ENCODE results near the gene ITGB5. TPM values are rescaled to one million over a fixed set of nuclear protein-coding genes. Genes with fewer than 3 reads are reported as not detected.

Gene ITGB5
- total RNA-seq, 2 donors from 2014 or later: 73.5 to 88.7 TPM

- intact Hi-C loops (cut with DNase I): no loop called here
- Histone ChIP-seq H3K4me1 (peaks cover 3% of the 10 kb centered on the region), H3K36me3 (replicated peaks in 1 of 2; ENCODE audit: insufficient read depth in 1 of 2, low read depth in 2 of 2) (no peaks in the 10 kb centered on the region), H3K27ac (peak overlapping the region in 1 of 4 donors; percentile 51), H3K4me3 (no peak overlapping the region), H3K9me3 (no peaks in the 10 kb centered on the region), H3K27me3 (no peaks in the 10 kb centered on the region)
- ATAC-seq (no peak), DNase-seq (no peak)
- WGBS, 2 donors: 29 to 85% methylated on average over 1 to 8 of the region's 9 CpGs
- TF ChIP-seq CTCF (IDR thresholded peaks at IDR 0.05): no peak
- no peak for TF ChIP-seq POLR2A (IDR thresholded peaks at IDR 0.05)
These were observed 107.4 kb downstream of the ITGB5 start for GRCh38 chr3:124779751-124780191.

GRCh38 chr3:124779116-124779515 is 108.0 kb downstream of the ITGB5 start:
- Histone ChIP-seq H3K36me3 (replicated peaks in 1 of 2; ENCODE audit: insufficient read depth in 1 of 2, low read depth in 2 of 2) (no peaks in the 10 kb centered on the region), H3K9me3 (no peaks in the 10 kb centered on the region), H3K27ac (no peak overlapping the region), H3K4me3 (no peak overlapping the region), H3K4me1 (peaks cover 10% of the 10 kb centered on the region), H3K27me3 (no peaks in the 10 kb centered on the region)
- TF ChIP-seq CTCF (IDR thresholded peaks at IDR 0.05): no peak
- TF ChIP-seq POLR2A (IDR thresholded peaks at IDR 0.05): no peak
- WGBS, 2 donors: 88% methylated on average over 7 of the region's 7 CpGs
- intact Hi-C loops (cut with DNase I): no loop called here
- DNase-seq: no peak
- ATAC-seq: no peak

GRCh38 chr3:124777762-124778470 is 109.2 kb downstream of the ITGB5 start:
- TF ChIP-seq POLR2A (IDR thresholded peaks at IDR 0.05): no peak
- no peak for TF ChIP-seq CTCF (IDR thresholded peaks at IDR 0.05)

GRCh38 chr3:124776856-124777255 is 110.3 kb downstream of the ITGB5 start:
- Histone ChIP-seq H3K4me1 (peaks cover 14% of the 10 kb centered on the region), H3K27me3 (no peaks in the 10 kb centered on the region), H3K4me3 (no peak overlapping the region), H3K36me3 (replicated peaks in 1 of 2; ENCODE audit: insufficient read depth in 1 of 2, low read depth in 2 of 2) (no peaks in the 10 kb centered on the region), H3K9me3 (no peaks in the 10 kb centered on the region), H3K27ac (no peak overlapping the region)
- no peak for TF ChIP-seq POLR2A (IDR thresholded peaks at IDR 0.05)
- no peak for TF ChIP-seq CTCF (IDR thresholded peaks at IDR 0.05)
- DNase-seq: no peak
- 92 to 94% methylated on average over 5 of the region's 5 CpGs for WGBS, 2 donors
- no peak for ATAC-seq
- intact Hi-C loops (cut with DNase I): no loop called here

More at GRCh38 chr3:124777762-124778470, 109.2 kb downstream of the ITGB5 start:
- Histone ChIP-seq H3K9me3 (no peaks in the 10 kb centered on the region), H3K27me3 (no peaks in the 10 kb centered on the region), H3K36me3 (replicated peaks in 1 of 2; ENCODE audit: insufficient read depth in 1 of 2, low read depth in 2 of 2) (no peaks in the 10 kb centered on the region), H3K4me3 (no peak overlapping the region), H3K27ac (no peak overlapping the region), H3K4me1 (peaks cover 14% of the 10 kb centered on the region)
- ATAC-seq: no peak
- DNase-seq: no peak
- intact Hi-C loops (cut with DNase I): no loop called here
- 75 to 81% methylated on average over 5 of the region's 5 CpGs for WGBS, 2 donors

- Histone ChIP-seq H3K36me3 (replicated peaks in 1 of 2; ENCODE audit: insufficient read depth in 1 of 2, low read depth in 2 of 2) (no peaks in the 10 kb centered on the region), H3K4me1 (peaks cover 14% of the 10 kb centered on the region), H3K9me3 (no peaks in the 10 kb centered on the region), H3K27ac (no peak overlapping the region), H3K27me3 (no peaks in the 10 kb centered on the region), H3K4me3 (no peak overlapping the region)
- ATAC-seq (no peak), DNase-seq (no peak)
- 92 to 100% methylated on average over 7 to 9 of the region's 9 CpGs for WGBS, 2 donors
- TF ChIP-seq POLR2A (IDR thresholded peaks at IDR 0.05): no peak
- no peak for TF ChIP-seq CTCF (IDR thresholded peaks at IDR 0.05)
- intact Hi-C loops (cut with DNase I): no loop called here
These were observed 111.3 kb downstream of the ITGB5 start for GRCh38 chr3:124775877-124776276.
